ENCODE results near the gene SSBP2. TPM values are rescaled to one million over a fixed set of nuclear protein-coding genes. Genes with fewer than 3 reads are reported as not detected.

SSBP2 gene
- total RNA-seq (2021; ENCODE audit: unreplicated experiment) (5.2 TPM), Bru-seq, nascent RNA (percentile 43 among the genes with signal in this experiment), BruChase-seq, experiment 1, labeled RNA remaining after a 6-hour chase (percentile 28 among the genes with signal in this experiment), BruChase-seq, experiment 2, labeled RNA remaining after a 2-hour chase (percentile 42 among the genes with signal in this experiment)
- 4.0 TPM in 2 replicates for polyA plus RNA-seq (2012)
- long read RNA-seq, full-length matches to known transcripts, result 2 of 4 reads
- long read RNA-seq, partial matches to known transcripts, result 0 of 4 reads
- long read RNA-seq, other reads (novel, unspliced or antisense), result 2 of 4 reads

DNA sequence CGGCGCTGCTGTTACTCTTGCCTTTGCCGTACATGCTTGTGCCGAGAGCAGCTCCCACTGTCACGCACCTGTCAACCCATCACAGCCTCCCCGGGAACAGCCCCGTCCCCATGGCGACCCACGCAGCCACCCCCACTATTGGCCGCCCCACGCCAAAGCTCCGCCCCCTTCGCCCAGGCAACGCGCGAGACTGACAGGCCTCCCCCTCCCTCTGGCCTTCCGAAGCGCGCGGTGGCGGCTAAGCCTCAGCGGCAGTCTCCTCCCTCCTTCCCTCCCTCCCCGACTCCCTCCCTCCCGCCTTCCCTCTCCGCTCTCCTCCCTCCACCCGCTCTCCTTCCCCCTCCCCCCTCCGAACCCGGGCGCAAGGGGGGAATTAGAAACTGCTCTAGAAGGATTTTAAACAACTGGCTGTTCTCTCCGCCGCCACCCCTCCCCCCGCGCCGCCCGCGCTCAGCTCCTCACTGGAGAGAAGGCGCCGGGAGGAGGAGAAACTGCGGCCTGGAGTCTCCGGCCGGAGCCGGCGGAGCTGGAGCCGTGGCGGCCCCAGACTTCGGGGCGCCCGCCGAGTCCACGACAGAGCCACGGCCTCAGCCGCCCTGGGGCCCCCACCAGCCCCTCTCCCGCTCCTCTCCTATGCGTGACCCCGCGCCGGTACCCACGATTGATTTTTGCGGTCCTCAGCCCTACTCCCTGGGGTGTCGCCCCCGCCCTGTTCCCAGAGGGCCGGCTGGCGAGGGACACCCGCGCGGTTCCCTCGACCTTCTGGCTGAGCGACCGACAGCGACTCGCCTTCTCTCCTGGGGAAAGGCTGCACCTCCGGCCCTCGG is at the start of gene SSBP2:
Gene SSBP2, minus strand, starts transcription at position 89 of the 827 bp plus-strand sequence. Its CDS starts 55 bp downstream, at position 34.
- ATAC-seq, result peak; percentile 89
- ChIA-PET CTCF (interaction anchor here (0.8 to 2.0 kb wide), 10 partner anchors 86 to 415 kb away, joined by 3 to 32 read pairs (median 4); no protein-coding TSS in a partner anchor), RAD21 (ENCODE audit: low non-redundant PET in 1 of 2, low total read pairs in 2 of 2, uncharacterized antibody in 2 of 2, unreplicated experiment in 2 of 2) (interaction anchor here (0.6 to 1.5 kb wide), 5 partner anchors 37 to 416 kb away, joined by 3 to 35 read pairs (median 6); no protein-coding TSS in a partner anchor), POLR2A (interaction anchor here (0.6 to 2.6 kb wide), 7 partner anchors 36 to 415 kb away, joined by 3 to 31 read pairs (median 5); no protein-coding TSS in a partner anchor)
- H3K4me3 ChIP-seq (replicated peaks in 1 of 2; ENCODE audit: low read depth in 1 of 2, low read length in 2 of 2), result peak within 1 kb of the TSS; percentile 50 to 62
- H2AFZ ChIP-seq (ENCODE audit: low read depth, low read length, poor library complexity, severe bottlenecking), result peak within 1 kb of the TSS; percentile 25
- no peaks in the 10 kb centered on the region for H3K79me2 ChIP-seq (ENCODE audit: insufficient read depth, low read length)
- H3K9me2 ChIP-seq (ENCODE audit: insufficient read depth), result no peaks in the 10 kb centered on the region
- no peaks in the 10 kb centered on the region for H4K20me1 ChIP-seq (ENCODE audit: insufficient read depth)
- intact Hi-C loops (cut with micrococcal nuclease), result loop anchor here (1.0 to 10.0 kb wide), 5 partner anchors 36 to 527 kb away; partner anchors contain the start of genes ATG10 and RPS23
- peaks cover 25% of the 10 kb centered on the region for H3K27me3 ChIP-seq (ENCODE audit: insufficient read depth, low read length)
- H3K4me2 ChIP-seq (ENCODE audit: low read length), result peak within 1 kb of the TSS; percentile 75
- H3K27ac ChIP-seq (ENCODE audit: low read depth, low read length), result peak within 1 kb of the TSS; percentile 86
- DNase-seq (ENCODE audit: low read depth, low spot score), result peak; percentile 96
- no peaks in the 10 kb centered on the region for H3K9me3 ChIP-seq (ENCODE audit: control insufficient read depth in 1 of 2, insufficient read depth in 1 of 2, low read depth in 1 of 2, low read length in 2 of 2)
- BruUV-seq (replicated peaks), result no TSS peak
- H3K9ac ChIP-seq (ENCODE audit: low read length), result peak within 1 kb of the TSS; percentile 65
- no peaks in the 10 kb centered on the region for H3K36me3 ChIP-seq (ENCODE audit: control insufficient read depth in 1 of 2, insufficient read depth in 2 of 2, low read length in 2 of 2)
- H3K4me1 ChIP-seq (ENCODE audit: control insufficient read depth in 1 of 2, insufficient read depth in 2 of 2, low read length in 2 of 2), result peaks cover 13 to 22% of the 10 kb centered on the region in 2 experiments
- TF ChIP-seq RAD21 (IDR thresholded peaks at IDR 0.05; ENCODE audit: low read depth) (peak; percentile 54), POLR2A (IDR thresholded peaks at IDR 0.05; ENCODE audit: borderline replicate concordance, extremely low read depth, insufficient read depth, insufficient read length) (peak; percentile 38), ZFX (IDR thresholded peaks at IDR 0.05) (no peak), POLR2AphosphoS5 (IDR thresholded peaks at IDR 0.05; ENCODE audit: low read depth, low read length) (peak; percentile 76), TCF7L2 (IDR thresholded peaks at IDR 0.05; ENCODE audit: borderline replicate concordance, extremely low read depth, insufficient read depth, insufficient read length) (peak; percentile 73), EGR1 (IDR thresholded peaks at IDR 0.05; ENCODE audit: low read depth) (peak; percentile 73), CBX3 (IDR thresholded peaks at IDR 0.05; ENCODE audit: low read depth) (peak; percentile 80), ELF1 (IDR thresholded peaks at IDR 0.05; ENCODE audit: borderline replicate concordance, low read depth) (no peak), FOSL1 (IDR thresholded peaks at IDR 0.05; ENCODE audit: low read depth) (no peak), EZH2 (IDR thresholded peaks at IDR 0.05) (no peak), SRF (IDR thresholded peaks at IDR 0.05; ENCODE audit: low read depth) (no peak), JUND (IDR thresholded peaks at IDR 0.05) (peak; percentile 93), YY1 (IDR thresholded peaks at IDR 0.05; ENCODE audit: extremely low read depth, insufficient replicate concordance, low read depth, low read length) (peak; percentile 78), SIN3A (IDR thresholded peaks at IDR 0.05; ENCODE audit: low read depth) (peak; percentile 51; the same call in 1 of the 2 replicates)
- TF ChIP-seq, protein P1, sequence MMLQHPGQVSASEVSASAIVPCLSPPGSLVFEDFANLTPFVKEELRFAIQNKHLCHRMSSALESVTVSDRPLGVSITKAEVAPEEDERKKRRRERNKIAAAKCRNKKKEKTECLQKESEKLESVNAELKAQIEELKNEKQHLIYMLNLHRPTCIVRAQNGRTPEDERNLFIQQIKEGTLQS (IDR thresholded peaks at IDR 0.05), result no peak
- TF ChIP-seq, protein P2, sequence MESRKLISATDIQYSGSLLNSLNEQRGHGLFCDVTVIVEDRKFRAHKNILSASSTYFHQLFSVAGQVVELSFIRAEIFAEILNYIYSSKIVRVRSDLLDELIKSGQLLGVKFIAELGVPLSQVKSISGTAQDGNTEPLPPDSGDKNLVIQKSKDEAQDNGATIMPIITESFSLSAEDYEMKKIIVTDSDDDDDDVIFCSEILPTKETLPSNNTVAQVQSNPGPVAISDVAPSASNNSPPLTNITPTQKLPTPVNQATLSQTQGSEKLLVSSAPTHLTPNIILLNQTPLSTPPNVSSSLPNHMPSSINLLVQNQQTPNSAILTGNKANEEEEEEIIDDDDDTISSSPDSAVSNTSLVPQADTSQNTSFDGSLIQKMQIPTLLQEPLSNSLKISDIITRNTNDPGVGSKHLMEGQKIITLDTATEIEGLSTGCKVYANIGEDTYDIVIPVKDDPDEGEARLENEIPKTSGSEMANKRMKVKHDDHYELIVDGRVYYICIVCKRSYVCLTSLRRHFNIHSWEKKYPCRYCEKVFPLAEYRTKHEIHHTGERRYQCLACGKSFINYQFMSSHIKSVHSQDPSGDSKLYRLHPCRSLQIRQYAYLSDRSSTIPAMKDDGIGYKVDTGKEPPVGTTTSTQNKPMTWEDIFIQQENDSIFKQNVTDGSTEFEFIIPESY (IDR thresholded peaks at IDR 0.05; ENCODE audit: extremely low read depth, insufficient replicate concordance, low read length), result peak; percentile 91
- TF ChIP-seq, protein P3, sequence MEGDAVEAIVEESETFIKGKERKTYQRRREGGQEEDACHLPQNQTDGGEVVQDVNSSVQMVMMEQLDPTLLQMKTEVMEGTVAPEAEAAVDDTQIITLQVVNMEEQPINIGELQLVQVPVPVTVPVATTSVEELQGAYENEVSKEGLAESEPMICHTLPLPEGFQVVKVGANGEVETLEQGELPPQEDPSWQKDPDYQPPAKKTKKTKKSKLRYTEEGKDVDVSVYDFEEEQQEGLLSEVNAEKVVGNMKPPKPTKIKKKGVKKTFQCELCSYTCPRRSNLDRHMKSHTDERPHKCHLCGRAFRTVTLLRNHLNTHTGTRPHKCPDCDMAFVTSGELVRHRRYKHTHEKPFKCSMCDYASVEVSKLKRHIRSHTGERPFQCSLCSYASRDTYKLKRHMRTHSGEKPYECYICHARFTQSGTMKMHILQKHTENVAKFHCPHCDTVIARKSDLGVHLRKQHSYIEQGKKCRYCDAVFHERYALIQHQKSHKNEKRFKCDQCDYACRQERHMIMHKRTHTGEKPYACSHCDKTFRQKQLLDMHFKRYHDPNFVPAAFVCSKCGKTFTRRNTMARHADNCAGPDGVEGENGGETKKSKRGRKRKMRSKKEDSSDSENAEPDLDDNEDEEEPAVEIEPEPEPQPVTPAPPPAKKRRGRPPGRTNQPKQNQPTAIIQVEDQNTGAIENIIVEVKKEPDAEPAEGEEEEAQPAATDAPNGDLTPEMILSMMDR (IDR thresholded peaks at IDR 0.05 in 2 of 3, conservative IDR thresholded peaks at IDR 0.05 in 1 of 3; ENCODE audit: borderline replicate concordance in 1 of 3, insufficient read depth in 1 of 3, low read depth in 2 of 3, low read length in 2 of 3), result no peak
- TF ChIP-seq, protein P4, sequence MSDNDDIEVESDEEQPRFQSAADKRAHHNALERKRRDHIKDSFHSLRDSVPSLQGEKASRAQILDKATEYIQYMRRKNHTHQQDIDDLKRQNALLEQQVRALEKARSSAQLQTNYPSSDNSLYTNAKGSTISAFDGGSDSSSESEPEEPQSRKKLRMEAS (IDR thresholded peaks at IDR 0.05), result peak; percentile 71

Measured in HCT116 (cell line).